Hippocampal formation (tissue), 2 donors: ENCODE data around the gene SMARCA4.
A peak's percentile ranks its signal among the peaks of the same experiment; 100 is the strongest.

Experiments used
- DNase-seq, 2 donors: peaks; one replicate each; lab custom pipeline; 2025; lab: John Stamatoyannopoulos, UW

Gene SMARCA4

GRCh38 chr19:10960314-10961072 lies at the start of gene SMARCA4:
Gene SMARCA4, plus strand, starts transcription at chr19:10961030. Its CDS starts 23,122 bp downstream, at chr19:10984152.
- DNase-seq = peak; percentile 91 to 93

- DNase-seq = no peak
These were observed 49.1 kb upstream of the SMARCA4 start for GRCh38 chr19:10911579-10912363.

GRCh38 chr19:10912619-10913018 lies 48.2 kb upstream of the SMARCA4 start:
- DNase-seq = no peak

- no peak for DNase-seq
These were observed 47.0 kb upstream of the SMARCA4 start for GRCh38 chr19:10913716-10914340.

- DNase-seq = no peak
These were observed 45.4 kb upstream of the SMARCA4 start for GRCh38 chr19:10915130-10916091.

- DNase-seq = no peak
These were observed 44.2 kb upstream of the SMARCA4 start for GRCh38 chr19:10916602-10917001.

GRCh38 chr19:10918359-10918758 lies 42.5 kb upstream of the SMARCA4 start:
- no peak for DNase-seq

- DNase-seq = no peak
These were observed 41.2 kb upstream of the SMARCA4 start for GRCh38 chr19:10919352-10920287.

- no peak for DNase-seq
These were observed 40.6 kb upstream of the SMARCA4 start for GRCh38 chr19:10920288-10920655.

GRCh38 chr19:10920781-10921180 lies 40.0 kb upstream of the SMARCA4 start:
- DNase-seq = no peak

- peak in 1 of 2 donors; percentile 11 for DNase-seq
These were observed 39.5 kb upstream of the SMARCA4 start for GRCh38 chr19:10921199-10921909.

GRCh38 chr19:10921910-10922637 lies 38.8 kb upstream of the SMARCA4 start:
- DNase-seq = no peak

GRCh38 chr19:10922638-10923014 lies 38.2 kb upstream of the SMARCA4 start:
- no peak for DNase-seq

GRCh38 chr19:10923260-10924112 lies 37.3 kb upstream of the SMARCA4 start:
- no peak for DNase-seq

- DNase-seq = no peak
These were observed 36.2 kb upstream of the SMARCA4 start for GRCh38 chr19:10924597-10924996.

GRCh38 chr19:10927730-10928562 lies 32.9 kb upstream of the SMARCA4 start:
- no peak for DNase-seq
